ENCODE results near the gene PLOD1.

Gene PLOD1

DNA sequence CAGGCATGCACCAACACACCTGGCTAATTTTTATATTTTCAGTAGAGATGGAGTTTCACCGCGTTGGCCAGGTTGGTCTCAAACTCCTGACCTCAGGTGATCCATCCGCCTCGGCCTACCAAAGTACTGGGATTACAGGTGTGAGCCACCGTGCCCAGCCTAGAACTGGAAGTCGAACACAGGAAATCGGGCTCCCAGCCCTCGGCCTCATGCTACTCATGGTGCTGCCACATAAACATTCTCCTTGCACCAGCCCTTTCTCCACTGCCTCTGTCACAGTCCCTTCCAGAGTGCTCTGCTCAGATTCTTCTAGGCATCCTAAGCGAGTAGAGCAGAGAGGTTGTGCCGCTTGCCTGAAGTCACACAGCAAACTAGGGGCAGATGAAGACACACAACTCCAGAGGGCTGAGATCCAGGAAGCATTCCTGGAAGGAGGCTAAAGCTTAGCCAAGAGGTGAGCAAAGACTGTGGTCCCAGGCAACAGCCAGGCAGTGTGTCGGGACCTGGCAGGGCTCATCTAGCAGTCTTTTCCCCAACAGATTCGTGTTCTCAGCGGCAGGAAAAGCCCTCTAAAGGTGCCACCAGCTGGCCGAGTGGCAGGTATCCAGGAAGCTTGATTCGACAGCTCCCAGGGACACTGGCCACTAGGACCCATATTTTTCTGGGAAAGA, 46.2 kb upstream of the PLOD1 start:
- no peak overlapping the region for H2BK15ac ChIP-seq (ENCODE audit: low read depth, poor library complexity, severe bottlenecking)
- H3K9me3 ChIP-seq (ENCODE audit: control insufficient read depth, low read length): no peaks in the 10 kb centered on the region
- H3K4ac ChIP-seq (ENCODE audit: low read depth in 1 of 2, low read length in 2 of 2): no peak overlapping the region
- H3K27ac ChIP-seq (ENCODE audit: low read length, poor library complexity, severe bottlenecking): no peak overlapping the region
- H3K23ac ChIP-seq (ENCODE audit: low read length in 2 of 2): no peak overlapping the region
- peaks cover 12 to 68% of the 10 kb centered on the region in 2 experiments for H3K27me3 ChIP-seq (ENCODE audit: control insufficient read depth in 1 of 2, insufficient read depth in 1 of 2, low read length in 2 of 2)
- no peaks in the 10 kb centered on the region for H3K36me3 ChIP-seq (ENCODE audit: control insufficient read depth in 1 of 2, insufficient read depth in 2 of 2, low read depth in 1 of 2, low read length in 2 of 2)
- H4K91ac ChIP-seq (ENCODE audit: low read length): no peak overlapping the region
- H3K79me1 ChIP-seq (replicated peaks; ENCODE audit: low read length, poor library complexity, severe bottlenecking): no peaks in the 10 kb centered on the region
- H2BK12ac ChIP-seq (ENCODE audit: low read length in 2 of 2): no peak overlapping the region
- no peak overlapping the region for H2AK5ac ChIP-seq (ENCODE audit: low read length, severe bottlenecking)
- WGBS: 83% methylated on average over 15 of the region's 15 CpGs
- no peak overlapping the region for H3K4me3 ChIP-seq (ENCODE audit: insufficient read depth in 1 of 2, low read depth in 1 of 2, low read length in 2 of 2)
- no peak overlapping the region for H3K14ac ChIP-seq (ENCODE audit: low read length in 2 of 2)
- DNase-seq: no peak
- no peak overlapping the region for H2BK120ac ChIP-seq (ENCODE audit: low read depth, low read length)
- H2AFZ ChIP-seq (ENCODE audit: low read depth, low read length): no peak overlapping the region
- H3K4me2 ChIP-seq (ENCODE audit: low read length, poor library complexity, severe bottlenecking): no peak overlapping the region
- H3K18ac ChIP-seq (ENCODE audit: low read depth in 1 of 2, low read length in 2 of 2): no peak overlapping the region
- no peak overlapping the region for H2BK5ac ChIP-seq (ENCODE audit: low read depth, low read length, poor library complexity, severe bottlenecking)
- no peak overlapping the region for H4K8ac ChIP-seq (ENCODE audit: low read length)
- peaks cover 1% of the 10 kb centered on the region for H3K4me1 ChIP-seq (ENCODE audit: control insufficient read depth, insufficient read depth, low read depth, low read length)
- no peak overlapping the region for H3K9ac ChIP-seq (ENCODE audit: low read length)

DNA sequence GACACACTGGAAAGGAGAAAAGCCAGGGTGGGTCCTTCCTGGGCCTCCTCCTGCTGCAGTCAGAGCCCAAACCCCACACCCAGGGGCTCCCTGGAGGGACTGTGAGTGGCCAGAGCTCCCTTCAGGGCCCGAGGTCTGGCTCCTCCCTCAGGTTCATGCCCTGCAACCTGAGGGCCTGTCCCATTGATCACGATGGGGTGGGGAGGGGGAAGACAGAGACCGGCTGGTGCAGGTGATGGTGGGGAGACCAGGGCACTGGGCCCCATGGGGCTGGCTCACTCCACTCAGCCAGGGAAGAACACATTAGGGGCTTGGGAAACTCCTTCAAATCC, 45.7 kb upstream of the PLOD1 start:
- Histone ChIP-seq H3K14ac (ENCODE audit: low read length in 2 of 2) (no peak overlapping the region), H3K4me3 (ENCODE audit: insufficient read depth in 1 of 2, low read depth in 1 of 2, low read length in 2 of 2) (no peak overlapping the region), H3K27ac (ENCODE audit: low read length, poor library complexity, severe bottlenecking) (no peak overlapping the region), H4K91ac (ENCODE audit: low read length) (no peak overlapping the region), H3K36me3 (ENCODE audit: control insufficient read depth in 1 of 2, insufficient read depth in 2 of 2, low read depth in 1 of 2, low read length in 2 of 2) (no peaks in the 10 kb centered on the region), H4K8ac (ENCODE audit: low read length) (no peak overlapping the region), H2AK5ac (ENCODE audit: low read length, severe bottlenecking) (no peak overlapping the region), H3K9ac (ENCODE audit: low read length) (no peak overlapping the region), H3K27me3 (ENCODE audit: control insufficient read depth in 1 of 2, insufficient read depth in 1 of 2, low read length in 2 of 2) (peaks cover 8 to 72% of the 10 kb centered on the region in 2 experiments), H2BK12ac (ENCODE audit: low read length in 2 of 2) (no peak overlapping the region), H3K18ac (ENCODE audit: low read depth in 1 of 2, low read length in 2 of 2) (no peak overlapping the region), H3K79me1 (replicated peaks; ENCODE audit: low read length, poor library complexity, severe bottlenecking) (no peaks in the 10 kb centered on the region), H3K4me2 (ENCODE audit: low read length, poor library complexity, severe bottlenecking) (no peak overlapping the region), H2AFZ (ENCODE audit: low read depth, low read length) (no peak overlapping the region), H3K9me3 (ENCODE audit: control insufficient read depth, low read length) (no peaks in the 10 kb centered on the region), H3K4ac (ENCODE audit: low read depth in 1 of 2, low read length in 2 of 2) (no peak overlapping the region), H3K23ac (ENCODE audit: low read length in 2 of 2) (no peak overlapping the region), H2BK5ac (ENCODE audit: low read depth, low read length, poor library complexity, severe bottlenecking) (no peak overlapping the region), H2BK120ac (ENCODE audit: low read depth, low read length) (no peak overlapping the region), H2BK15ac (ENCODE audit: low read depth, poor library complexity, severe bottlenecking) (no peak overlapping the region), H3K4me1 (ENCODE audit: control insufficient read depth, insufficient read depth, low read depth, low read length) (no peaks in the 10 kb centered on the region)
- no peak for DNase-seq
- WGBS: 52% methylated on average over 3 of the region's 3 CpGs

DNA sequence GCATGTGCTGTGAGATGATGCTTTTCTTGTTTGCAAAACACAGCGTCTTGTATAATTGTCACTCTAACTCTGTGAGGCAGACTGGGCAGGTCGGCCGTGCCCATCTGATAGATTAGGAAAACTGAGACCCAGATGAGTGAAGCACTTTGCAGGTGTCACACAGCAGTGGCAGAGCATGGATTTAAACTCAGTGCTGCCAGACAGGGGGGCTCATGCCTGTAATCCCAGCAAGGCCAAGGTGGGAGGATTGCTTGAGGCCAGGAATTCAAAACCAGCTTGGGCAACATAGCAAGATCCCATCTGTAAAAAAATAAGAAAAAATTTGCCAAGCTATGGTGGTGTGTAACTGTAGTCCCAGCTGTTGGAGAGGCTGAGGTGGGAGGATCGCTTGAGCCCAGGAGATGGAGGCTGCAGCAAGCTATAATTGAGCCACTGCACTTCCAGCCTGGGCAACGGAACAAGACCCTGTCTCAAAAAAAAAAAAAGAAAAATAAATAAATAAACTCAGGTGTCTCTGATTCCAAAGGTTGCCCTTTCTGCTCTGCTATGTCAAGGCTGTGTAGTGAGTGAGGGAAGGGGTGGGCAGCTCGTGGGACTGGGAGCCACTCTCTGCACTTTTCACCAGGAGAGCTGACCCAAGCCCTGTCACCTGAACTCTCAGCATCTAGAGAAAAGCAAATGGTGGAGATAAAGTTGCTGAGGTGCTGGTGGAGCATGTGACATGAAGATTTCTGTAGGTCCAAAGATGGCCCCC, 42.9 kb upstream of the PLOD1 start:
- H2AK5ac ChIP-seq (ENCODE audit: low read length, severe bottlenecking): no peak overlapping the region
- H3K14ac ChIP-seq (ENCODE audit: low read length in 2 of 2): no peak overlapping the region
- no peaks in the 10 kb centered on the region for H3K36me3 ChIP-seq (ENCODE audit: control insufficient read depth in 1 of 2, insufficient read depth in 2 of 2, low read depth in 1 of 2, low read length in 2 of 2)
- no peak overlapping the region for H2BK120ac ChIP-seq (ENCODE audit: low read depth, low read length)
- no peak overlapping the region for H2BK5ac ChIP-seq (ENCODE audit: low read depth, low read length, poor library complexity, severe bottlenecking)
- DNase-seq: no peak
- H2AFZ ChIP-seq (ENCODE audit: low read depth, low read length): no peak overlapping the region
- WGBS: 93% methylated on average over 5 of the region's 6 CpGs
- H3K4me3 ChIP-seq (ENCODE audit: insufficient read depth in 1 of 2, low read depth in 1 of 2, low read length in 2 of 2): no peak overlapping the region
- no peaks in the 10 kb centered on the region for H3K9me3 ChIP-seq (ENCODE audit: control insufficient read depth, low read length)
- H3K79me1 ChIP-seq (replicated peaks; ENCODE audit: low read length, poor library complexity, severe bottlenecking): no peaks in the 10 kb centered on the region
- no peak overlapping the region for H3K18ac ChIP-seq (ENCODE audit: low read depth in 1 of 2, low read length in 2 of 2)
- H3K27me3 ChIP-seq (ENCODE audit: control insufficient read depth in 1 of 2, insufficient read depth in 1 of 2, low read length in 2 of 2): peaks cover 8 to 69% of the 10 kb centered on the region in 2 experiments
- H3K23ac ChIP-seq (ENCODE audit: low read length in 2 of 2): no peak overlapping the region
- H3K27ac ChIP-seq (ENCODE audit: low read length, poor library complexity, severe bottlenecking): no peak overlapping the region
- no peaks in the 10 kb centered on the region for H3K4me1 ChIP-seq (ENCODE audit: control insufficient read depth, insufficient read depth, low read depth, low read length)
- H4K8ac ChIP-seq (ENCODE audit: low read length): no peak overlapping the region
- no peak overlapping the region for H3K9ac ChIP-seq (ENCODE audit: low read length)
- no peak overlapping the region for H2BK12ac ChIP-seq (ENCODE audit: low read length in 2 of 2)
- no peak overlapping the region for H2BK15ac ChIP-seq (ENCODE audit: low read depth, poor library complexity, severe bottlenecking)
- no peak overlapping the region for H3K4me2 ChIP-seq (ENCODE audit: low read length, poor library complexity, severe bottlenecking)
- no peak overlapping the region for H4K91ac ChIP-seq (ENCODE audit: low read length)
- no peak overlapping the region for H3K4ac ChIP-seq (ENCODE audit: low read depth in 1 of 2, low read length in 2 of 2)

DNA sequence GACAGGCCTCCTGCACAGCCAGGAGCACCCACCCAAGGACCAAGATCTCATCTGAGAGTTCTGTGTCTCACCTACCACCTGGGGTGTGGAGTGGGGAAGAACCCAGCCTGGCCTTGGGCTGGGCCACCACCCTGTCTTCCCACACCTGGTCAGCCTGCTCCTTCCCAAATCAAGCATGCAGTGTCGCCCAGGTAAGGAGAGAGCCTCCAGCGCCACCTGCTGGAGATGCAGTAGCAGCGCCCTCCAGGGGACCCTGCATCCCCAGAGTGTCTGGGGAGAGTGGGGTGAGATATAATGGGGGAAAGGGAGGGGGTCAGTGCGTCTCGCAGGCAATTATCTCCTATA, 40.6 kb upstream of the PLOD1 start:
- peaks cover 18 to 63% of the 10 kb centered on the region in 2 experiments for H3K27me3 ChIP-seq (ENCODE audit: control insufficient read depth in 1 of 2, insufficient read depth in 1 of 2, low read length in 2 of 2)
- 0% methylated on average over 3 of the region's 5 CpGs for WGBS
- no peak overlapping the region for H3K4me3 ChIP-seq (ENCODE audit: insufficient read depth in 1 of 2, low read depth in 1 of 2, low read length in 2 of 2)
- H3K23ac ChIP-seq (ENCODE audit: low read length in 2 of 2): no peak overlapping the region
- H3K79me1 ChIP-seq (replicated peaks; ENCODE audit: low read length, poor library complexity, severe bottlenecking): no peaks in the 10 kb centered on the region
- no peak overlapping the region for H4K91ac ChIP-seq (ENCODE audit: low read length)
- H3K4me2 ChIP-seq (ENCODE audit: low read length, poor library complexity, severe bottlenecking): no peak overlapping the region
- H3K4me1 ChIP-seq (ENCODE audit: control insufficient read depth, insufficient read depth, low read depth, low read length): no peaks in the 10 kb centered on the region
- no peak overlapping the region for H2AK5ac ChIP-seq (ENCODE audit: low read length, severe bottlenecking)
- no peak overlapping the region for H2BK5ac ChIP-seq (ENCODE audit: low read depth, low read length, poor library complexity, severe bottlenecking)
- H4K8ac ChIP-seq (ENCODE audit: low read length): no peak overlapping the region
- H3K27ac ChIP-seq (ENCODE audit: low read length, poor library complexity, severe bottlenecking): no peak overlapping the region
- no peak overlapping the region for H3K9ac ChIP-seq (ENCODE audit: low read length)
- no peaks in the 10 kb centered on the region for H3K9me3 ChIP-seq (ENCODE audit: control insufficient read depth, low read length)
- no peak overlapping the region for H2AFZ ChIP-seq (ENCODE audit: low read depth, low read length)
- peak; percentile 34 for DNase-seq
- H3K14ac ChIP-seq (ENCODE audit: low read length in 2 of 2): no peak overlapping the region
- H2BK15ac ChIP-seq (ENCODE audit: low read depth, poor library complexity, severe bottlenecking): no peak overlapping the region
- no peak overlapping the region for H2BK12ac ChIP-seq (ENCODE audit: low read length in 2 of 2)
- no peak overlapping the region for H3K18ac ChIP-seq (ENCODE audit: low read depth in 1 of 2, low read length in 2 of 2)
- H2BK120ac ChIP-seq (ENCODE audit: low read depth, low read length): no peak overlapping the region
- H3K36me3 ChIP-seq (ENCODE audit: control insufficient read depth in 1 of 2, insufficient read depth in 2 of 2, low read depth in 1 of 2, low read length in 2 of 2): no peaks in the 10 kb centered on the region
- H3K4ac ChIP-seq (ENCODE audit: low read depth in 1 of 2, low read length in 2 of 2): no peak overlapping the region
